GM18870 (cell line): ENCODE results near the gene RPTOR.

ENCODE experiments used
- ATAC-seq: cut with Tn5 transposase; IDR thresholded peaks from one replicate; pipeline ENCODE4 v1.9.1; 2021; ENCODE audit warnings: moderate library complexity; ENCODE audit not compliant: unreplicated experiment

RPTOR gene

GRCh38 chr17:80984749-80985148 is 440.1 kb downstream of the RPTOR start:
- no peak for ATAC-seq

- ATAC-seq, result no peak
Observed at GRCh38 chr17:80986046-80986445, 441.4 kb downstream of the RPTOR start.

- no peak for ATAC-seq
Observed at GRCh38 chr17:80986816-80987475, 442.3 kb downstream of the RPTOR start.

- ATAC-seq, result no peak
Observed at GRCh38 chr17:80987941-80988461, 443.4 kb downstream of the RPTOR start.

- ATAC-seq, result no peak
Observed at GRCh38 chr17:80989586-80989913, 444.9 kb downstream of the RPTOR start.

GRCh38 chr17:80990921-80991644 is 446.4 kb downstream of the RPTOR start:
- ATAC-seq, result no peak

- no peak for ATAC-seq
Observed at GRCh38 chr17:80991645-80992076, 447.0 kb downstream of the RPTOR start, which contains the start of gene CHMP6. TSS of gene CHMP6 (plus strand) at chr17:80991841. CDS start at chr17:80991919, 78 bp downstream.

- no peak for ATAC-seq
Observed at GRCh38 chr17:80992077-80992947, 447.7 kb downstream of the RPTOR start.

GRCh38 chr17:80992948-80993624 is 448.4 kb downstream of the RPTOR start:
- no peak for ATAC-seq

GRCh38 chr17:80995131-80995530 is 450.5 kb downstream of the RPTOR start:
- no peak for ATAC-seq

GRCh38 chr17:80996422-80997305 is 452.0 kb downstream of the RPTOR start:
- no peak for ATAC-seq

GRCh38 chr17:80997424-80998117 is 452.9 kb downstream of the RPTOR start:
- no peak for ATAC-seq

GRCh38 chr17:80998118-80998747 is 453.6 kb downstream of the RPTOR start:
- no peak for ATAC-seq

- ATAC-seq, result no peak
Observed at GRCh38 chr17:80998748-80999535, 454.3 kb downstream of the RPTOR start.

GRCh38 chr17:80999536-81000333 is 455.1 kb downstream of the RPTOR start:
- ATAC-seq, result no peak

- ATAC-seq, result no peak
Observed at GRCh38 chr17:81000334-81000630, 455.6 kb downstream of the RPTOR start.

- ATAC-seq, result no peak
Observed at GRCh38 chr17:81000631-81001357, 456.2 kb downstream of the RPTOR start.
